Endothelial cell of umbilical vein (primary cell): Measurements from ENCODE around the gene TCF7L2.

ENCODE experiments used
- POLR2AphosphoS5 ChIP-seq: IDR thresholded peaks from 2 replicates; pipeline ENCODE4 v1.6.1; 2012; ENCODE audit warnings: low read depth, mild to moderate bottlenecking, control low read depth, low read length, moderate library complexity; ENCODE audit not compliant: insufficient read depth
- TF ChIP-seq, protein P1 (sequence below): IDR thresholded peaks from 2 replicates; pipeline ENCODE4 v1.6.1; 2011; ENCODE audit not compliant: insufficient read depth, insufficient read length

DNA sequence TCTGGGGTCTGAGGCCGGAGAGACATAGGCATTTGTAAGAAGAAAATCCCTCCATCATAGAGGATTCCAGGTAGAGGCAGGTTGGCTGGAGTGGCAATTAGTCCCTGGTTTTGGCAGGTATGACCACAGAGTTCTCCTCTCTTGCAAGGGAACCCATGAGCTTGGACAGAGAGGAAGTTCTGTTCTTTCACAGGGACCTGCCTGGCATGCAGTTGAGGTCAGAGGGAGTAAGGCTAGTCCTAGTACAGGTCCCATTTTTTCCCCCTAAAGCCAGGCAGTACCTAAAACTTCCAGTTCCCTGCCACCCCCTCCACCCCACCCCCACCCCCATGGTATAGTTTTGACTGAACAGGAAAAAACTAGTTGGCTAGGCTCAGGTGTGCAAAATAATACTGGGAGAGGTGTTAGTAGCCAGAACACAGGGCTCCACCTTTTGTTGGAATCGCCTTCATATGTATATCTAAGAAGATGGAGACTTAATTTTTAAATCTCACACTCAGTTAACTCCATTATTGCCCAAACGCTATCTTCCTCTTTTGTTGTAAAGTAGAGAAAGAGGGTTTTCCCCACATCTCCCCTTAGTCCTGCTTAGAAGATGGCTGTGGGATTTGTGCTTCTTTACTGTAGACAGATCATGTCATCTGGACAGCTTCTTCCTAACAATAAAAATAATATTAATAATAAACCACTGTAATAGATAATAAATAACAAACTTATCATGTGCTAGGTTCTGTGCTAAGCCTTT, 188.1 kb downstream of the TCF7L2 start:
- TF ChIP-seq, protein P1, sequence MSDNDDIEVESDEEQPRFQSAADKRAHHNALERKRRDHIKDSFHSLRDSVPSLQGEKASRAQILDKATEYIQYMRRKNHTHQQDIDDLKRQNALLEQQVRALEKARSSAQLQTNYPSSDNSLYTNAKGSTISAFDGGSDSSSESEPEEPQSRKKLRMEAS: no peak
- no peak for TF ChIP-seq POLR2AphosphoS5
